Panc1 (cell line): Measurements from ENCODE around the gene GDF11. TPM values are rescaled to one million over a fixed set of nuclear protein-coding genes. Genes with fewer than 3 reads are reported as not detected.

Source experiments
- ATAC-seq: fragments of 200-7000 bp; cut with Tn5 transposase; 2 replicates; pipeline ENCODE4 v1.9.1; 2020; ENCODE audit warnings: mild to moderate bottlenecking, moderate library complexity
- BruUV-seq: library from RNA; stranded (reverse); fragments of 400-500 nt; replicated peaks from 2 replicates; lab custom pipeline; 2021; lab: Mats Ljungman, UMichigan
- CTCF ChIA-PET: fragments of 300-600 bp; sonication (Branson Sonifier 250); formaldehyde crosslinking; loops from one replicate; lab custom pipeline; 2022; ENCODE audit warnings: antibody characterized with exemption; lab: Charles Lee
- POLR2A ChIA-PET: fragments of 300-600 bp; sonication (Branson Sonifier 250); formaldehyde crosslinking; loops from one replicate; lab custom pipeline; 2022; ENCODE audit warnings: antibody characterized with exemption; lab: Charles Lee
- DNase-seq: peaks from one replicate; pipeline ENCODE4 v3.0.0-alpha.2; 2010; ENCODE audit warnings: low read depth, low spot score
- H3K27ac ChIP-seq: 2 replicates; pipeline ENCODE4 v1.5.1; 2011; ENCODE audit warnings: mild to moderate bottlenecking, low read length, inconsistent platforms
- H3K27me3 ChIP-seq: fragments of 200-500 bp; sonication (Bioruptor generic); 2 replicates; pipeline ENCODE4 v1.6.0; 2014; ENCODE audit warnings: low read length, inconsistent platforms; ENCODE audit not compliant: control insufficient read depth, insufficient read depth
- H3K36me3 ChIP-seq: fragments of 200-500 bp; sonication (Bioruptor generic); 2 replicates; pipeline ENCODE4 v1.5.1; 2014; ENCODE audit warnings: inconsistent platforms, mild to moderate bottlenecking, low read length, moderate library complexity; ENCODE audit not compliant: control insufficient read depth, insufficient read depth
- H3K4me1 ChIP-seq: 2 replicates; pipeline ENCODE4 v1.5.1; 2011; ENCODE audit warnings: inconsistent platforms, mild to moderate bottlenecking, low read length, moderate library complexity; ENCODE audit not compliant: control insufficient read depth, insufficient read depth
- H3K4me3 ChIP-seq, 2 experiments: 2 replicates each; pipeline ENCODE4 v1.5.1; 2011 to 2012; ENCODE audit warnings: low read depth in 2 of 2, low read length in 2 of 2, mild to moderate bottlenecking in 2 of 2, inconsistent platforms in 1 of 2, moderate library complexity in 1 of 2
- H3K9me3 ChIP-seq: fragments of 200-500 bp; sonication (Bioruptor generic); 2 replicates; pipeline ENCODE4 v1.5.1; 2014; ENCODE audit warnings: low read depth, mild to moderate bottlenecking, inconsistent platforms, low read length, moderate library complexity; ENCODE audit not compliant: control insufficient read depth, insufficient read depth
- POLR2AphosphoS5 ChIP-seq: IDR thresholded peaks from 2 replicates; pipeline ENCODE4 v1.6.1; 2012; ENCODE audit warnings: mild to moderate bottlenecking, low read depth, low read length, moderate library complexity
- REST ChIP-seq, 2 experiments: IDR thresholded peaks; 2 replicates each; pipeline ENCODE4 v1.6.1; 2011 to 2012; ENCODE audit warnings: low read depth in 2 of 2, control low read depth in 1 of 2, low read length in 1 of 2, mild to moderate bottlenecking in 1 of 2, moderate library complexity in 1 of 2; ENCODE audit not compliant: insufficient read depth in 1 of 2
- SIN3A ChIP-seq: IDR thresholded peaks from 2 replicates; pipeline ENCODE4 v1.6.1; 2012; ENCODE audit warnings: low read depth, mild to moderate bottlenecking, low read length, moderate library complexity, borderline replicate concordance; ENCODE audit not compliant: insufficient read depth
- TCF7L2 ChIP-seq: IDR thresholded peaks from 2 replicates; pipeline ENCODE4 v1.6.1; 2011; ENCODE audit warnings: mild to moderate bottlenecking, low read depth, low read length, inconsistent platforms
- in situ Hi-C: cut with HindIII; loops from 2 replicates; pipeline ENCODE4 v1.10.0; 2016; ENCODE audit warnings: low sequenced_read_pairs, low pct_unique_long_range_greater_than_20kb
- intact Hi-C: fragments of 100-400 bp; cut with micrococcal nuclease; formaldehyde crosslinking; loops from one replicate; pipeline ENCODE4 v1.10.0; 2022; ENCODE audit not compliant: unreplicated experiment
- total RNA-seq: library from RNA; stranded (reverse); gene quantifications from one replicate; pipeline ENCODE4 v1.2.1, GENCODE V29; 2021; ENCODE audit not compliant: unreplicated experiment
- TF ChIP-seq, protein P1 (sequence below): fragments of 450-650 bp; IDR thresholded peaks from 2 replicates; pipeline ENCODE4 v1.5.1; 2017; ENCODE audit warnings: mild to moderate bottlenecking

GDF11 gene
- total RNA-seq, 1 experiment from 2014 or later = 11.8 TPM

DNA sequence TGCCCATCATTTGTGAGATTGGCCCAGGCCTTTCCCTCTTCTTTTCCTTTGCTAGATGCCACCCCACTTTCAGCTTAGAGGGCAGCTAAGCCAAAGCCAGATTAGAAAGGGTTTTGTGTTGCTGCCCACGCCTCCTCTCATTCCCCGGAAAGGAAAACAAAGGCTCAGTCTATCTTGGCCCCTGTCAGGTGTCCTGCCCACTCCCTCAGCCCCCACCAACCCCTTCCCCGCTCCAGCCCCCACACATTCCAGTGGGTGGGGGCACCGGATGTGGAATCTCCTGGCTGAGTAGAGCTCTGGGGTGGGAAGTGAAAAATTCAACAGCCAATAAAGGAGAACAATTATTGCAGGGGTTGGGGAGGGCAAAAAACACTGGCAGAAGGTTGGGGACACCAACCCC is 24.9 kb upstream of the GDF11 start:
- ChIA-PET POLR2A (no interaction called here), CTCF (no interaction called here)
- in situ Hi-C loops = no loop called here
- no peak for DNase-seq
- no peak overlapping the region for H3K27ac ChIP-seq
- no peaks in the 10 kb centered on the region for H3K36me3 ChIP-seq
- intact Hi-C loops = no loop called here
- TF ChIP-seq REST (IDR thresholded peaks at IDR 0.05; ENCODE audit: insufficient read depth in 1 of 2, low read depth in 2 of 2, low read length in 1 of 2) = no peak
- H3K4me1 ChIP-seq = peaks cover 29% of the 10 kb centered on the region
- BruUV-seq = no TSS peak
- no peak overlapping the region for H3K4me3 ChIP-seq
- no peaks in the 10 kb centered on the region for H3K27me3 ChIP-seq
- H3K9me3 ChIP-seq = no peaks in the 10 kb centered on the region
- ATAC-seq = no peak

GRCh38 chr12:55718624-55719275 is 24.2 kb upstream of the GDF11 start:
- H3K9me3 ChIP-seq = no peaks in the 10 kb centered on the region
- H3K27ac ChIP-seq = no peak overlapping the region
- TF ChIP-seq TCF7L2 = no peak
- TF ChIP-seq, protein P1, sequence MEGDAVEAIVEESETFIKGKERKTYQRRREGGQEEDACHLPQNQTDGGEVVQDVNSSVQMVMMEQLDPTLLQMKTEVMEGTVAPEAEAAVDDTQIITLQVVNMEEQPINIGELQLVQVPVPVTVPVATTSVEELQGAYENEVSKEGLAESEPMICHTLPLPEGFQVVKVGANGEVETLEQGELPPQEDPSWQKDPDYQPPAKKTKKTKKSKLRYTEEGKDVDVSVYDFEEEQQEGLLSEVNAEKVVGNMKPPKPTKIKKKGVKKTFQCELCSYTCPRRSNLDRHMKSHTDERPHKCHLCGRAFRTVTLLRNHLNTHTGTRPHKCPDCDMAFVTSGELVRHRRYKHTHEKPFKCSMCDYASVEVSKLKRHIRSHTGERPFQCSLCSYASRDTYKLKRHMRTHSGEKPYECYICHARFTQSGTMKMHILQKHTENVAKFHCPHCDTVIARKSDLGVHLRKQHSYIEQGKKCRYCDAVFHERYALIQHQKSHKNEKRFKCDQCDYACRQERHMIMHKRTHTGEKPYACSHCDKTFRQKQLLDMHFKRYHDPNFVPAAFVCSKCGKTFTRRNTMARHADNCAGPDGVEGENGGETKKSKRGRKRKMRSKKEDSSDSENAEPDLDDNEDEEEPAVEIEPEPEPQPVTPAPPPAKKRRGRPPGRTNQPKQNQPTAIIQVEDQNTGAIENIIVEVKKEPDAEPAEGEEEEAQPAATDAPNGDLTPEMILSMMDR = no peak
- no peak for TF ChIP-seq SIN3A
- TF ChIP-seq REST (IDR thresholded peaks at IDR 0.05; ENCODE audit: insufficient read depth in 1 of 2, low read depth in 2 of 2, low read length in 1 of 2) = no peak
- no peak for TF ChIP-seq POLR2AphosphoS5
- POLR2A ChIA-PET = no interaction called here
- peaks cover 29% of the 10 kb centered on the region for H3K4me1 ChIP-seq
- H3K4me3 ChIP-seq = no peak overlapping the region
- no peaks in the 10 kb centered on the region for H3K36me3 ChIP-seq
- in situ Hi-C loops (no loop called here), intact Hi-C loops (no loop called here)
- CTCF ChIA-PET = no interaction called here
- no peaks in the 10 kb centered on the region for H3K27me3 ChIP-seq
- no TSS peak for BruUV-seq
- no peak for ATAC-seq
- no peak for DNase-seq
